ENCODE results near the gene SMURF1.

- no peak for TF ChIP-seq CTCF (IDR thresholded peaks at IDR 0.05)
- TF ChIP-seq POLR2AphosphoS5 (IDR thresholded peaks at IDR 0.05) = no peak
- TF ChIP-seq POLR2A (IDR thresholded peaks at IDR 0.05) = no peak
Observed at GRCh38 chr7:99173787-99174186, 29.9 kb upstream of the SMURF1 start.
